SJSA1 (cell line): ENCODE data around the gene RPS8. TPM values are rescaled to one million over a fixed set of nuclear protein-coding genes. Genes with fewer than 3 reads are reported as not detected.
"Not testable (repeated sequence)": the region's sequence is repeated elsewhere in the genome, so short reads cannot be mapped to it uniquely, and the experiment has no call there.

Experiments used
- DNase-seq, 2 experiments: peaks; one replicate each; pipeline ENCODE4 v3.0.0-alpha.2; 2015 to 2020; ENCODE audit warnings: low spot score in 2 of 2, low read depth in 1 of 2
- H3K27ac ChIP-seq: fragments of 250-450 bp; sonication (Bioruptor Pico); 2 replicates; pipeline ENCODE4 v1.5.1; 2020; ENCODE audit warnings: mild to moderate bottlenecking, moderate library complexity
- H3K27me3 ChIP-seq: fragments of 250-450 bp; sonication (Bioruptor Pico); replicated peaks from 2 replicates; pipeline ENCODE4 v1.5.1; 2020; ENCODE audit warnings: mild to moderate bottlenecking, moderate library complexity
- H3K36me3 ChIP-seq: fragments of 250-450 bp; sonication (Bioruptor Pico); 2 replicates; pipeline ENCODE4 v1.5.1; 2020; ENCODE audit warnings: mild to moderate bottlenecking
- H3K4me1 ChIP-seq: fragments of 250-450 bp; sonication (Bioruptor Pico); replicated peaks from 2 replicates; pipeline ENCODE4 v1.6.1; 2021; ENCODE audit warnings: mild to moderate bottlenecking
- H3K4me3 ChIP-seq: fragments of 250-450 bp; sonication (Bioruptor Pico); 2 replicates; pipeline ENCODE4 v1.5.1; 2020; ENCODE audit warnings: mild to moderate bottlenecking
- H3K9me3 ChIP-seq: fragments of 250-450 bp; sonication (Bioruptor Pico); replicated peaks from 2 replicates; pipeline ENCODE4 v1.5.1; 2020; ENCODE audit warnings: mild to moderate bottlenecking
- total RNA-seq: library from RNA; depleted of rRNA; stranded (reverse); fragments of >200 nt; shearing (Covaris generic); gene quantifications from 2 replicates; pipeline ENCODE4 v1.2.3, GENCODE V29; 2014; rRNA removed

The RPS8 gene
- 1,737 and 1,982 TPM in 2 replicates for total RNA-seq

DNA sequence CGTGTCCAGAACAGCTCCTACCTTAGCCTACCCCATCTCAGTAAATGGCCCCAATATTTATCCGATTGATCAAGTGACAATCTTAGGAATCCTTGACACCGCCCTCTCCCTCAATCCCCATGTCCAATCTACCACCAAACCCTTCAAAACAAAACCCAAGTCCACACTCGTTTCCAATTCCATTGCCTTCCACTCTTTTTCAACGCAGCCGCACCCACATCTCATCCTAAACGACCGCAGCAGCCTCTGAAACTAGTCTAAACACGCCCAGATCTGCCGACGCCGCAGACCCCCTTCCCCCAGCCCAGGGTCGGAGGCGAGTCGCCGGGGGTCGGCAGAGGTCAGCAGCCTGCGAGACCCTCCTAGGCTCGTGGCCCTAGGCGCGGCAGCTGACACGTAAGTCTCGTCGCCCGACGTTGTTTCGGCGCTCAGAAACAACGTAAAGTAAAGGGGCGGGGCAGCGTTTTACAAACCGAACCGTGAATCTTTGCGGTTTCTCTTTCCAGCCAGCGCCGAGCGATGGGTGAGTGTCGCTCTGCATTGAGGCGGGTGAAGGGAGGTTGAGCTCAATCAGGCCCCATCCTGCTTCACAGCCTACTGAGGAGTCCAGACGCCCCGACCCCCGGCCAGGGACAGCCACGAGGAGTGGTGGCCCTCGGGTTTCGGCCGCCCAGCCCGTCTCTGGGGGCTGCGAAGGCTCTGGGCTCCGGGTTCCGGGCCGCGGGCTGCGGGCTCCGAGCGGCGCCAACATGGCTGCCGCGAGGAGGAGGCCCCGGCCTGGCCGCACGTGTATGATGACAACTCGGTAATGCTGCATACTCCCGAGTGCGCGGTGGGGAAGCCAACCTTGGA, at the start of gene RPS8:
Gene RPS8 (plus strand): TSS at position 463 of the 852 bp plus-strand sequence. CDS start 57 bp downstream, at position 520.
- Histone ChIP-seq H3K27ac (peak within 1 kb of the TSS; percentile 82), H3K4me1 (peaks cover 20% of the 10 kb centered on the region), H3K4me3 (peak within 1 kb of the TSS; percentile 67), H3K36me3 (peaks cover 52% of the 10 kb centered on the region), H3K27me3 (no peaks in the 10 kb centered on the region), H3K9me3 (no peaks in the 10 kb centered on the region)
- DNase-seq, result peak; percentile 93

DNA sequence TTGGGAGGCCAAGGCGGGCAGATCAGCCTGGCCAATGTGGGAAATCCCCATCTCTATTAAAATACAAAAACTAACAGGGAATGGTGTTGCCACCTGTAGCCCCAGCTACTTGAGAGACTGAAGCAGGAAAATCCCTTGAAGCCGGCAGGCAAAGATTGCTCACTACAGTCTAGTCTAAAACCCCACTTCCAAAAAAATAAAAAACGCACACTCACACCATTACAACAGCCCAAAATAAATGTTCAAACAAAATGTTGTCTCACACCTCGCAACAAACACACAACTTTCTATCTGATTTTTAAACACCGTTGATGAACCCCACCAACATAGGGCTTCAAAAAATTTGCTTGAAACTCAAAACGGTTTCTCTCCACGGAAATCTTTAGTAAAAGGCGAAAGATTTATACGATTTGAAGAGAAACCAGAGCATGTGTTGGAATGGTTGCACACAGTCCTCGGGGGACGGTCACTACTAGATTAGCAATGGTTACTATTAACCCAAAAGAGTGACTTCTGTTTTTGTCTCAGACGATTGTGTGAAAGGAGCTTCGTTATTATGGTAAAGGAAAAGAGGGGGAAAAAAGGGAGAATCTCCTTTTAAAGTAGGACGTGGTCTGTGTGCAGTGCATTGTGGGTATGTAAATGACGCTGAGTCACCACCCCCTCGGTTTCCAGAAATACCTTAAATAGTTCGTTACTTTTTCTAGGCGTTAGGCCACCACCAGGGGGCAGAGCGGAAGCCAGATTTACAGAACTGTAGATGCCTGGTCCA, 44.4 kb upstream of the RPS8 start, which contains the start of gene RNU5D-1:
Gene RNU5D-1 (minus strand): TSS at position 430 of the 772 bp plus-strand sequence.
- Histone ChIP-seq H3K4me1 (peaks cover 24% of the 10 kb centered on the region), H3K27ac (peak within 1 kb of the TSS; percentile 100), H3K4me3 (no peak within 1 kb of the TSS), H3K36me3 (no peaks in the 10 kb centered on the region), H3K9me3 (no peaks in the 10 kb centered on the region), H3K27me3 (no peaks in the 10 kb centered on the region)
- DNase-seq, result peak; percentile 95 to 98

DNA sequence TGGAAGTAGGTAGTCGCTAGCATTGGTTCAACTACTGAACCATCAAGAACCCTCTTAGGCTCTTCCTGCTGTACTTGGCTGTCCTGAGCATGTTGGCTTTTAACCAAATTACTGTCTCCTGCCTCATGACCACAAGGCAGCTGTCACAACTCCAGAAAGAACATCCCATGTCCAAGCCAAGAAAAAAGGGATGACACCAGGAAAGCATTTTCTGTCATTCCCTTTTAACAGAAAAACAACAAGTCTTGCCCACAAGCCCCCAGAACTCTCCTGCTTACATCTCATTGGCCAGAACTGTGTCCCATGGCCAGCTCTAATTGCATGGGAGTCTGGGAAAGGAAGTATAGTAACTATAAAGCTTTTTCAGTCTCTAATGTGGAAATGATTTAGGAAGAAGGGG, 42.0 kb upstream of the RPS8 start:
- no peak overlapping the region for H3K27ac ChIP-seq
- no peak for DNase-seq
- H3K9me3 ChIP-seq, result no peaks in the 10 kb centered on the region
- no peaks in the 10 kb centered on the region for H3K27me3 ChIP-seq
- no peak overlapping the region for H3K4me3 ChIP-seq
- peaks cover 17% of the 10 kb centered on the region for H3K4me1 ChIP-seq
- no peaks in the 10 kb centered on the region for H3K36me3 ChIP-seq

DNA sequence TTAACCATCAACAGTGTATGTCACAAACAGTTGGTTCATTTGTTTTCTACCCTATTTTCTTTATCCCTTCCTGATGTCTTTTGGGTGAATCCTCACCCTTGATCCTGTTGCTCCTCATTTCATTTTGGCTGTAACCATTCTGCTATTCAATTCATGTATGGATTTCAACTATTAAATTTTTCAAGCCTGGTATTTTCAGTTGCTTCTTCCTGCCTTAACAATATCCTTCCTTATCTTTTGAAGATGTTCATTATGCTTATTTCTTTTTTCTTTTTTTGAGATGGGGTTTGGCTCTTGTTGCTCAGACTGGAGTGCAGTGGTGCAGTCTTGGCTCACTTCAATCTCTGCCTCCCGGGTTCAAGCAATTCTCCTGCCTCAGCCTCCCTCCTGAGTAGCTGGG, 41.6 kb upstream of the RPS8 start:
- peaks cover 17% of the 10 kb centered on the region for H3K4me1 ChIP-seq
- no peak for DNase-seq
- H3K27me3 ChIP-seq, result no peaks in the 10 kb centered on the region
- H3K36me3 ChIP-seq, result no peaks in the 10 kb centered on the region
- H3K9me3 ChIP-seq, result no peaks in the 10 kb centered on the region
- no peak overlapping the region for H3K4me3 ChIP-seq
- H3K27ac ChIP-seq, result no peak overlapping the region

DNA sequence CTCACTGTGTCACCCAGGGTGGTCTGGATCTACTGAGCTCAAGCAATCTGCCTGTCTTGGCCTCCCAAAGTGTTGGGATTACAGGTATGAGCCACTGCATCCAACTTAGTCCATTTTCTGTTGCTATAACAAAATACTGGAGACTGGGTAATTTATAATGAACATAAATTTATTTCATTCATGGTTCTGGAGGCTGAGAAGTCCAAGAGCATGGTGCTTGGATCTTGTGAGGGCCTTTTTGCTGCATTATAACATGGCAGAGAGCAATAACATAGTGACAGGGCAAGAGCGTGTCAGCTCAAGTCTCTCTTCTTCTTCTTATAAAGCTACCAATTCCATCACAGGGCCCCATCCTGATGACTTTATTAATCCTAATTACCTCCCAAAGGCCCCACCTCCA, 39.3 kb upstream of the RPS8 start:
- Histone ChIP-seq H3K27ac (no peak overlapping the region), H3K27me3 (no peaks in the 10 kb centered on the region), H3K9me3 (no peaks in the 10 kb centered on the region), H3K4me3 (no peak overlapping the region), H3K36me3 (peaks cover 10% of the 10 kb centered on the region), H3K4me1 (peaks cover 14% of the 10 kb centered on the region)
- DNase-seq, result no peak

DNA sequence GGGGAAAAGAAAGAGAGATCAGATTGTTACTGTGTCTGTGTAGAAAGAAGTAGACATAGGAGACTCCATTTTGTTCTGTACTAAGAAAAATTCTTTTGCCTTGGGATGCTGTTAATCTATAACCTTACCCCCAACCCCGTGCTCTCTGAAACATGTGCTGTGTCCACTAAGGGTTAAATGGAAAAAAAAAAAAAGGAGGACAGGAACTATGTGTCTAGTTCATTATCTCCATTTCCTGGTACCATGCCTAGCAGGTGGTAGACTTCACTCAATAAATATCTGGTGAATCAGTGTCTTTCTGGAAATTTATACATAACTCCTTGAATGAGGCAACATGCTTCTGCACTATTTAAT, 36.4 kb upstream of the RPS8 start:
- peaks cover 38% of the 10 kb centered on the region for H3K36me3 ChIP-seq

DNA sequence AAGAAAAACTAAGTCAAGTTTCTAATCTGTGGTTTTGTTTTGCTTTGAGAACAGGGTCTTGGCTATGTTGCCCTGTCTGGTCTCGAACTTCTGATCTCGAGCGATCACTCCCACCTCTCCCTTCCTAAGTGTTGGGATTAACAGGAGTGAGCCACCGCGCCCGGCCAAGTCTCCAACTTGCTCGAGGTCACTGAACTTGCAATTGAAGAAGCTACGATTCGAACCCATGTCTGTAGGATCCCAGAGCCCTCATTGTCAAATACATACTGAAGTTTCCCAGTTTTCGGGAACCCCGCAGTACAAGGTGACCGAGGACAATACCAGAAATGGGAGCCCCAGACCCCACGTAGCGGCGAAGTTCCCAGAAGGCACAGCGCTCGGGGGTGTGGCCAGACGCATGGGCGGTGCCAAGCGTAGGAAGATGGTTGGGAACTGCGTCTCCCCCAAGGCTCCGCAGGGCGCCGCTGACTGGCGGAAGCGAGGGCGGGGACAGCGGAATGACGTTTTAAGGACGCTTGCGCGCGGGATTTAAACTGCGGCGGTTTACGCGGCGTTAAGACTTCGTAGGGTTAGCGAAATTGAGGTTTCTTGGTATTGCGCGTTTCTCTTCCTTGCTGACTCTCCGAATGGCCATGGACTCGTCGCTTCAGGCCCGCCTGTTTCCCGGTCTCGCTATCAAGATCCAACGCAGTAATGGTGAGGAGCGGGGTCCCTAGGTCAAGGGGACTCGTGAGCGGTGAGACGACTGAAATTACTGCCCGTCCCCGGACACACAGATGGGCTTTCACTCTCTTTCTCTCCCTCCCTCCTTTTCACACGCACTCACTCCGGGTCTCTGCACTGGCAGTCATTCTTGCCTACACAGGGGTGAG, 35.8 kb upstream of the RPS8 start, which contains the start of gene KIF2C:
Gene KIF2C (plus strand): TSS at position 531 of the 872 bp plus-strand sequence. CDS start 96 bp downstream, at position 627.
- Histone ChIP-seq H3K36me3 (peaks cover 44% of the 10 kb centered on the region), H3K4me3 (peak within 1 kb of the TSS; percentile 55), H3K9me3 (no peaks in the 10 kb centered on the region), H3K4me1 (peaks cover 17% of the 10 kb centered on the region), H3K27ac (peak within 1 kb of the TSS; percentile 70), H3K27me3 (no peaks in the 10 kb centered on the region)
- DNase-seq, result peak; percentile 92 to 97

More for the DNA sequence above, 36.4 kb upstream of the RPS8 start:
- H3K27me3 ChIP-seq, H3K9me3 ChIP-seq, DNase-seq: not testable (repeated sequence)
- Histone ChIP-seq H3K27ac (peak overlapping the region; percentile 32), H3K4me1 (peaks cover 17% of the 10 kb centered on the region), H3K4me3 (peak overlapping the region; percentile 55)

DNA sequence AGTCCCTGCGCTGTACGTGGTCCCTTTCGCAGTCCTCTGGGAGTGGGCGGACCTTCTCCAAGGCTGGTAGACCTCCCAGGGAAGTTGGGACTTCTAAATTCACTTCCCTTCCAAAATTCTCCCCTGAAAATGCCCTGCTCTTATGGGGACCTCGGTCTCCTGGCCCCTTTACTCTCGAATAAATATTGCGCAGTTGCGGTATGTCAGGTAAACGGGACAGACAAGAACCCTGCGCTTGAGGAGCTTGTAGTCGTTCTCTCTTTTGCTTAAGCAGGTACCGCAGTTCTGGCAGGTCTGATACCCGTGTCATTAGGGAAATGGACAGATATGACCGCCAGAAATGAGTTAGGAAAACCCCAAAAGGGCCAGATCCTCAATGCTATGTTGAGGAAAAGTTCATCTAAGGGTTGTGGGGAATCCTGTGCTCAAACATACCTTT, 35.1 kb upstream of the RPS8 start:
- Histone ChIP-seq H3K9me3 (no peaks in the 10 kb centered on the region), H3K27ac (peak overlapping the region; percentile 70), H3K27me3 (no peaks in the 10 kb centered on the region), H3K36me3 (peaks cover 50% of the 10 kb centered on the region), H3K4me1 (peaks cover 17% of the 10 kb centered on the region), H3K4me3 (peak overlapping the region; percentile 55)
- DNase-seq, result peak in 1 of 2 experiments; percentile 16

DNA sequence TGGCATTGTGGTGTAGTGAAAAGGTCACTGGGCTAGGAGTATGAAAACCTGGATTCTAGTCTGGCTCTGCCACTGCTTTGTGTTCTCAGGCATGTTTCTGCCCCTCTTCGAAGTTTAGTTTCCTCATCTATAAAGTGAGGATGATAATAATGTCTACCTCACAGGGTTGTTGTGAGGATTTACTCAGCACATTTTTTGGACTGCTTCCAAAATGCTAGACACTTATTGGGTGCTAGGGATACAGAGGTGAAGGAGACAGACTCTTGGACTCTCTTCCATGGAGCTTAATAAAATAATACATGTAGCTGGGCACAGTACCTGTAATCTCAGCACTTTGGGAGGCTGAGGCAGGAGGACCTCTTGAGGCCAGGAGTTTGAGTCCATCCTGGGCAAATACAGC, 32.1 kb upstream of the RPS8 start:
- H3K9me3 ChIP-seq, result no peaks in the 10 kb centered on the region
- no peaks in the 10 kb centered on the region for H3K27me3 ChIP-seq
- H3K4me3 ChIP-seq, result no peak overlapping the region
- peaks cover 17% of the 10 kb centered on the region for H3K4me1 ChIP-seq
- peaks cover 78% of the 10 kb centered on the region for H3K36me3 ChIP-seq
- no peak overlapping the region for H3K27ac ChIP-seq
- DNase-seq, result no peak

DNA sequence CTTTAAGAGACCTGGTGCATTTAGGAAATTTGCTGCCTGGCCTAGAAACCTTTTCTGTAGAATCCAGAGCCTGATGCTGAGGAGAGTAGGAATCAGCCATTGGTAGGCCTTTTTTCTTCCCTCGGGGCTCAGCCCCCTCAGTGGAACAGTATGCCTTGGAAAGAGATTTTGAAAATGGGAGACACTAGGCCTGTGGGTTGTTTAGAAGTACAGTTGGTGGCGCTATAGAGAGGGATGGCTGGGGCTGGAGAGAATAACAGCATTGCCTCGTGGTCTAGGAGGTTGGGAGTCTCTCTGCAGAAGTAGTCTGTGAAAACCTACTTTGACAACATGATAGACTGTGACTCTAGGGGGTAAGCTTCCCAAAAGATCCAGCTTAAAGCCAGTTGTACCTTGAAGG, 27.5 kb upstream of the RPS8 start:
- DNase-seq, result no peak
- Histone ChIP-seq H3K4me1 (peaks cover 2% of the 10 kb centered on the region; the same call in 1 of the 2 replicates), H3K9me3 (no peaks in the 10 kb centered on the region), H3K36me3 (peaks cover 98% of the 10 kb centered on the region), H3K27ac (no peak overlapping the region), H3K4me3 (no peak overlapping the region), H3K27me3 (no peaks in the 10 kb centered on the region)

DNA sequence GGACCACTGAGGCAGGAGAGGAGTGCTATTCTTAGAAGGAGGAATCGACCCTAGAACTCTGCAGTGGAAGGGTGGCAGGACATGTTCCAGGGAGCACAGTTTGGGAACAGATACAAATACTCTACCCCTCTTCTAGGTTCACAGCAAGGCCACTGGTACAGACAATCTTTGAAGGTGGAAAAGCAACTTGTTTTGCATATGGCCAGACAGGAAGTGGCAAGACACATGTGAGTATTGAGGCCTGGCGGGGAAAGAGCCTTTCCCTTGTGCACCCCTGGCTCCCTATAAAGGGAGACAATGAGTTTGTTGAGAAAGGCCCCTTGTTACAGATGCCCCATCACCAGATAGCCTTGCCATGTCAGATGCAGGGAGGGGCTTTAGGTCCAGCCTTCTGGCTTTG, 17.9 kb upstream of the RPS8 start:
- Histone ChIP-seq H3K27me3 (no peaks in the 10 kb centered on the region), H3K4me1 (no peaks in the 10 kb centered on the region), H3K36me3 (peaks cover 100% of the 10 kb centered on the region), H3K27ac (no peak overlapping the region), H3K4me3 (no peak overlapping the region), H3K9me3 (no peaks in the 10 kb centered on the region; the same call in 1 of the 2 replicates)
- no peak for DNase-seq

DNA sequence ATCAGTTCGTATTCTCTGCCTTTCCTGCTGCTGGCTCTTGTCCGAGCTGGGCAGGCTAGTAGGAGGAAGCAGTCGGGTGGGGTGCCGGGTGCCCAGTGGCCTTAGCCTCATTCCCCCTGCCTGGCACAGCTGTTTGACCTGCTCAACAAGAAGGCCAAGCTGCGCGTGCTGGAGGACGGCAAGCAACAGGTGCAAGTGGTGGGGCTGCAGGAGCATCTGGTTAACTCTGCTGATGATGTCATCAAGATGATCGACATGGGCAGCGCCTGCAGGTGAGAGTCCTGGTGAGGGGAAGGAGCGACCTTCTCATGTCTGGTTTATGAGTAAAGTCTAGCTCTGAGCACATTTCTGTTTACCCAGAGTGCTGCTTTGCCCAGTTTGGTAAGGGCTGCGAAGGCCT, 16.3 kb upstream of the RPS8 start:
- Histone ChIP-seq H3K4me3 (no peak overlapping the region), H3K27me3 (no peaks in the 10 kb centered on the region), H3K4me1 (no peaks in the 10 kb centered on the region), H3K27ac (no peak overlapping the region), H3K9me3 (no peaks in the 10 kb centered on the region; the same call in 1 of the 2 replicates), H3K36me3 (peaks cover 100% of the 10 kb centered on the region)
- no peak for DNase-seq

DNA sequence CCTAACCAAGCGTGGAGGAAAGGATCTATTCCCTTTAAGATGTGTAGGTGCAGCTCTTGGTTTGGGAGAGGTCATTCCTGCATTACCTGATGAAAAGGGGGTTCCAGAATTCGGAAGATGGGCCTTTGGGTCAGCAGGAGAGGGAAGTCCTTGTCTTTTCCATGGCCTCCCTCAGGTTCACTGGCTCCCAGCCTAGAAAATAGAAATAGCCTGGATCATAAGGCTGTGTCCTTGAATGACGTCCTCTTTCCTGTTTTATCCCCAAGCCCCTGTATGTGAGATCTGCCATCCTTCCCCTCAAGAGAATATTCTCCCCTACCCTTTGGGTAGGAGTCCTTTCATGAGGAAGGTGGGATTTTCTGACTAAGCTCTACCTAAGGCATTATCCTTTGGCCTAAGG, 14.5 kb upstream of the RPS8 start:
- Histone ChIP-seq H3K36me3 (peaks cover 100% of the 10 kb centered on the region), H3K4me1 (no peaks in the 10 kb centered on the region), H3K27ac (no peak overlapping the region), H3K4me3 (no peak overlapping the region), H3K9me3 (no peaks in the 10 kb centered on the region; the same call in 1 of the 2 replicates), H3K27me3 (no peaks in the 10 kb centered on the region)
- no peak for DNase-seq
